ENCODE results near the gene TBX21. TPM values are rescaled to one million over a fixed set of nuclear protein-coding genes. Genes with fewer than 3 reads are reported as not detected.

TBX21 gene
- total RNA-seq, 1 experiment from 2014 or later: 0.20 TPM

DNA sequence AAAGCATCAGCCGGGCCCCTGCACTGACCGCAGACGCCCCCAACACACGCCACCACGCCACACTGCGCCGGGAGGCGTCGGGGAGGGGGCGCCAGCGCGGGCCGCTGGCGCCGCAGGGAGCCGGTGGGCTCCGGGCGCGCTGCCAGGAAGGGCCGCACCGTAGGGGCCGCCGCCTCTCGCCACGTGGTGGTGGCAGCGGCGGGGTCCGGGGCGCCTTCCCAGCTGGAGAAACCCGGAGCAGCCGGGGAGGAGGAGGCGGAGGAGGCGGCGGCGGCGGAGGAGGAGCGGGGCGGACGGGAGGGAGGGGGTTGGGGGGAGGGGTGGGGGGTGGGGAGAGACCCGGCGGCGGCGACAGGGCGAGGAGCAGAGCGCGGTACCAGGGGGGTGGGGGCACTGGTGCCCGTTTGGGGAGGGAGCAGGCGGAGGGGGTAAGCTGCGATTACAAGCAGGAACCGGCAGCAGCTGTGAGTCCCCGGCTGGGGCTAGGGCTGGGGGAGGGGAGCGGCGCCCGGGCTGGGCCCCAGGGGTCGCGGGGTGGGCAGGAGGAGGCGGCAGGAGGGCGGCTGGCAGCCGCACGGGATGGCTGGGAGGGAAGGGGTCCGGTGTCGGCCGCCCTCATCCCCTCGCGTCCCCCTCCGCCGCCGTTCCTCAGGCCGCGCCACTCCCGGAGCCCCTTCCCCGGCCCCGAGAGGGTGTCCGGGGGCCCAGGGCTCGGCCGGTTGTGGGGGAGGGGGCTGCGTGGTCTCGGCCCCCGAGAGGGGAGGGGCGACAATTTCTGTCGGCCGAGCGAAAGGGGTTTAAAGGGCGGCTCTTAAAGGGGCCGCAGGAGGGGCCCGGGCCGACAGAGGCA, 39.1 kb upstream of the TBX21 start, which contains the start of gene TBKBP1:
Gene TBKBP1, plus strand, starts transcription at position 431 of the 850 bp plus-strand sequence. CDS start 1,952 bp downstream, outside the sequence.
- no peaks in the 10 kb centered on the region for H3K9me2 ChIP-seq (ENCODE audit: insufficient read depth)
- H3K79me2 ChIP-seq (ENCODE audit: insufficient read depth, low read length): no peaks in the 10 kb centered on the region
- DNase-seq (ENCODE audit: low read depth, low spot score) (no peak), ATAC-seq (peak; percentile 51)
- H3K4me3 ChIP-seq (replicated peaks in 1 of 2; ENCODE audit: low read depth in 1 of 2, low read length in 2 of 2): peak within 1 kb of the TSS; percentile 62 to 74
- peak within 1 kb of the TSS; percentile 91 for H3K4me2 ChIP-seq (ENCODE audit: low read length)
- no peaks in the 10 kb centered on the region for H4K20me1 ChIP-seq (ENCODE audit: insufficient read depth)
- CTCF ChIA-PET: interaction anchor here (0.6 to 1.2 kb wide), 2 partner anchors 107 to 138 kb away, joined by 3 to 4 read pairs; partner anchors contain the start of genes LRRC46 and MRPL10
- no peaks in the 10 kb centered on the region for H3K27me3 ChIP-seq (ENCODE audit: insufficient read depth, low read length)
- TF ChIP-seq TCF7L2 (IDR thresholded peaks at IDR 0.05; ENCODE audit: borderline replicate concordance, extremely low read depth, insufficient read depth, insufficient read length) (peak; percentile 8), ZBTB33 (IDR thresholded peaks at IDR 0.05; ENCODE audit: extremely low read depth, insufficient replicate concordance, low read length) (no peak), ZFX (IDR thresholded peaks at IDR 0.05) (peak; percentile 63; the same call in 1 of the 2 replicates)
- POLR2A ChIA-PET: interaction anchor here (1.5 kb wide), 1 partner anchor 10 kb away, joined by 3 read pairs; no protein-coding TSS in a partner anchor
- H3K9me3 ChIP-seq (ENCODE audit: control insufficient read depth in 1 of 2, insufficient read depth in 1 of 2, low read depth in 1 of 2, low read length in 2 of 2): no peaks in the 10 kb centered on the region
- peak within 1 kb of the TSS; percentile 62; the same call in 1 of the 2 replicates for H3K27ac ChIP-seq (ENCODE audit: low read depth, low read length)
- peaks cover 25 to 43% of the 10 kb centered on the region in 2 experiments for H3K4me1 ChIP-seq (ENCODE audit: control insufficient read depth in 1 of 2, insufficient read depth in 2 of 2, low read length in 2 of 2)
- intact Hi-C loops (cut with micrococcal nuclease): no loop called here
- RAD21 ChIA-PET (ENCODE audit: low non-redundant PET in 1 of 2, low total read pairs in 2 of 2, uncharacterized antibody in 2 of 2, unreplicated experiment in 2 of 2): no interaction called here
- BruUV-seq (replicated peaks): no TSS peak
- peak within 1 kb of the TSS; percentile 10 for H2AFZ ChIP-seq (ENCODE audit: low read depth, low read length, poor library complexity, severe bottlenecking)
- H3K9ac ChIP-seq (ENCODE audit: low read length): peak within 1 kb of the TSS; percentile 70
- no peaks in the 10 kb centered on the region for H3K36me3 ChIP-seq (ENCODE audit: control insufficient read depth in 1 of 2, insufficient read depth in 2 of 2, low read length in 2 of 2)
